ENCODE results near the gene CSF3.

The CSF3 gene

DNA sequence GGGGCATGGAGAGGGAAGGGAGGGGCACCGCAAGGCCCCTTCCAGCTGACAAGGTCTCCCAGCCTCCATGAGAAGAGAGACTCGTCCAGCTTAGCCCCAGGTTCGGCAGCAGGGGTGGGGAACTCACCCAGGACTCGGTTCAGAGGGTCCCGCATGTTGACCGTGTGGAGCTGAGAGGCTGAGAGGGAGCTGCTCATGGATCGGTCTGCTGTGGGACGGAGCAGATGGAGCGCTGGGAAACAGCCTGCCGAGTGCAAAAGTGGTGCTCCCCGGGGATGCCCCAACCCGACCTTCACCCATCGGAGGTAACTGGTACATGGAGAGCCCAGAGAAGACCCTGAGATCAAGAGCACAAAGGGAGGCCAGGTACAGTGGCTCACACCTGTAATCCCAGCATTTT is 4.9 kb downstream of the CSF3 start:
- TF ChIP-seq EGR1 (IDR thresholded peaks at IDR 0.05) = no peak
- no peak for TF ChIP-seq EP300 (IDR thresholded peaks at IDR 0.05; ENCODE audit: borderline replicate concordance)
- TF ChIP-seq ZBTB7A (IDR thresholded peaks at IDR 0.05; ENCODE audit: low read depth) = no peak
- TF ChIP-seq CREB1 (IDR thresholded peaks at IDR 0.05; ENCODE audit: low read depth) = no peak
- TF ChIP-seq FOXM1 (IDR thresholded peaks at IDR 0.05; ENCODE audit: borderline replicate concordance, low read depth) = no peak
- no peak for TF ChIP-seq TEAD4 (IDR thresholded peaks at IDR 0.05)
- TF ChIP-seq REST (IDR thresholded peaks at IDR 0.05; ENCODE audit: low read depth) = no peak
- TF ChIP-seq, protein P1, sequence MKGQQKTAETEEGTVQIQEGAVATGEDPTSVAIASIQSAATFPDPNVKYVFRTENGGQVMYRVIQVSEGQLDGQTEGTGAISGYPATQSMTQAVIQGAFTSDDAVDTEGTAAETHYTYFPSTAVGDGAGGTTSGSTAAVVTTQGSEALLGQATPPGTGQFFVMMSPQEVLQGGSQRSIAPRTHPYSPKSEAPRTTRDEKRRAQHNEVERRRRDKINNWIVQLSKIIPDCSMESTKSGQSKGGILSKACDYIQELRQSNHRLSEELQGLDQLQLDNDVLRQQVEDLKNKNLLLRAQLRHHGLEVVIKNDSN (IDR thresholded peaks at IDR 0.05) = no peak
- TF ChIP-seq MAX (IDR thresholded peaks at IDR 0.05) = no peak
- no peak for TF ChIP-seq CEBPB (IDR thresholded peaks at IDR 0.05)
- TF ChIP-seq RAD21 (IDR thresholded peaks at IDR 0.05; ENCODE audit: low read depth) = no peak
- TF ChIP-seq TAF1 (IDR thresholded peaks at IDR 0.05; ENCODE audit: low read depth) = no peak
- no peak for TF ChIP-seq YY1 (IDR thresholded peaks at IDR 0.05; ENCODE audit: low read depth)
- TF ChIP-seq NFIC (IDR thresholded peaks at IDR 0.05) = no peak
- TF ChIP-seq TCF12 (IDR thresholded peaks at IDR 0.05; ENCODE audit: low read depth) = no peak

- no peak for TF ChIP-seq REST (IDR thresholded peaks at IDR 0.05; ENCODE audit: low read depth)
- no peak for TF ChIP-seq FOXM1 (IDR thresholded peaks at IDR 0.05; ENCODE audit: borderline replicate concordance, low read depth)
- no peak for TF ChIP-seq CEBPB (IDR thresholded peaks at IDR 0.05)
- TF ChIP-seq, protein P1 (IDR thresholded peaks at IDR 0.05) = no peak
- TF ChIP-seq ZBTB7A (IDR thresholded peaks at IDR 0.05; ENCODE audit: low read depth) = no peak
- TF ChIP-seq TEAD4 (IDR thresholded peaks at IDR 0.05) = no peak
- no peak for TF ChIP-seq EP300 (IDR thresholded peaks at IDR 0.05; ENCODE audit: borderline replicate concordance)
- TF ChIP-seq MAX (IDR thresholded peaks at IDR 0.05) = no peak
- no peak for TF ChIP-seq TCF12 (IDR thresholded peaks at IDR 0.05; ENCODE audit: low read depth)
- no peak for TF ChIP-seq NFIC (IDR thresholded peaks at IDR 0.05)
- TF ChIP-seq YY1 (IDR thresholded peaks at IDR 0.05; ENCODE audit: low read depth) = no peak
- no peak for TF ChIP-seq EGR1 (IDR thresholded peaks at IDR 0.05)
Measured at GRCh38 chr17:40021451-40021971, 6.3 kb downstream of the CSF3 start.

DNA sequence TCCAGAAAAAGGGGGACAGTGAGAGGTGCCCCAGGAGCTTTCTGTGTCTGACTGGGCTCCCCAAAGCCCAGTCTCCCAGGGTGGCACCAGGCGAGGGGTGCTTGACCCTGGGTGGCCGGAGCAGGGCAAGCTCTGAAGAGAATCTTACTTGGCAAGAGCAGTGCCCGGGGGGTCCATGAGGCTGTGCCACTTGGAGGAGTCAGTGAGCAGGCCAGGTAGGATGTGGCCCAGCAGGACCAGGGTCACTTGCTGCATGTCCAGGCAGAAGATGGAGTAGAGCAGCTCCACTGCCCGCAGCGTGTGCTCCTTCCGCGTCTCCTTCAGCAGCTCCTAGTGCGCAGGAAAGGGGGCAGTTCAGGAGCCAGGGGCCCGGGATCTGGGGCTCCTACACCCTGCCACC is 7.3 kb downstream of the CSF3 start:
- TF ChIP-seq ZBTB7A (IDR thresholded peaks at IDR 0.05; ENCODE audit: low read depth) (no peak), TEAD4 (IDR thresholded peaks at IDR 0.05) (no peak), TAF1 (IDR thresholded peaks at IDR 0.05; ENCODE audit: low read depth) (no peak), EP300 (IDR thresholded peaks at IDR 0.05; ENCODE audit: borderline replicate concordance) (no peak), CREB1 (IDR thresholded peaks at IDR 0.05; ENCODE audit: low read depth) (no peak), NFIC (IDR thresholded peaks at IDR 0.05) (no peak), RAD21 (IDR thresholded peaks at IDR 0.05; ENCODE audit: low read depth) (no peak), MAX (IDR thresholded peaks at IDR 0.05) (no peak), REST (IDR thresholded peaks at IDR 0.05; ENCODE audit: low read depth) (no peak), CEBPB (IDR thresholded peaks at IDR 0.05) (no peak), TCF12 (IDR thresholded peaks at IDR 0.05; ENCODE audit: low read depth) (no peak)
- TF ChIP-seq, protein P1 (IDR thresholded peaks at IDR 0.05) = no peak

Data from Ishikawa (cell line).